IMR-90 (cell line): Measurements from ENCODE around the gene MTAP.

Source experiments
- CEBPB ChIP-seq: IDR thresholded peaks from 2 replicates; pipeline ENCODE4 v1.6.1; 2012; ENCODE audit warnings: low read depth, low read length, improper control_type of control experiment
- CTCF ChIP-seq: conservative IDR thresholded peaks from 2 replicates; pipeline ENCODE4 v1.5.1; 2012; ENCODE audit warnings: mild to moderate bottlenecking, low read depth, low read length, improper control_type of control experiment
- ELK1 ChIP-seq: fragments of 150-350 bp; IDR thresholded peaks from 2 replicates; pipeline ENCODE4 v1.6.1; 2016; ENCODE audit warnings: low read depth, mild to moderate bottlenecking, low read length, moderate library complexity, borderline replicate concordance
- MAFK ChIP-seq: IDR thresholded peaks from 2 replicates; pipeline ENCODE4 v1.6.1; 2012; ENCODE audit warnings: low read depth, low read length, improper control_type of control experiment
- MAZ ChIP-seq: IDR thresholded peaks from 2 replicates; pipeline ENCODE4 v1.6.1; 2012; ENCODE audit warnings: low read depth, mild to moderate bottlenecking, low read length, improper control_type of control experiment, moderate library complexity, borderline replicate concordance
- MXI1 ChIP-seq: IDR thresholded peaks from 2 replicates; pipeline ENCODE4 v1.6.1; 2012; ENCODE audit warnings: low read depth, mild to moderate bottlenecking, low read length, moderate library complexity, borderline replicate concordance
- POLR2A ChIP-seq: IDR thresholded peaks from 2 replicates; pipeline ENCODE4 v1.6.1; 2012; ENCODE audit warnings: mild to moderate bottlenecking, low read depth, low read length
- RAD21 ChIP-seq: IDR thresholded peaks from 2 replicates; pipeline ENCODE4 v1.6.1; 2012; ENCODE audit warnings: low read length, improper control_type of control experiment
- SMC3 ChIP-seq: fragments of 150-350 bp; IDR thresholded peaks from 2 replicates; pipeline ENCODE4 v1.6.1; 2016; ENCODE audit warnings: low read depth, mild to moderate bottlenecking, antibody characterized with exemption, low read length, moderate library complexity
- USF2 ChIP-seq: fragments of 150-350 bp; IDR thresholded peaks from 2 replicates; pipeline ENCODE4 v1.6.1; 2017; ENCODE audit warnings: mild to moderate bottlenecking, antibody characterized with exemption, low read length, low read depth

- TF ChIP-seq RAD21 (no peak), CTCF (no peak), POLR2A (no peak), MXI1 (no peak), MAZ (no peak), USF2 (no peak), SMC3 (no peak), CEBPB (no peak), ELK1 (no peak), MAFK (no peak)
Measured at GRCh38 chr9:21889673-21890072, 87.2 kb downstream of the MTAP start.
